HG03064 (cell line): Measurements from ENCODE around the gene PRKAR1B.
"Not testable (repeated sequence)": the region's sequence is repeated elsewhere in the genome, so short reads cannot be mapped to it uniquely, and the experiment has no call there.

Experiments
- ATAC-seq: cut with Tn5 transposase; IDR thresholded peaks from one replicate; pipeline ENCODE4 v1.9.1; 2021; ENCODE audit warnings: low read depth; ENCODE audit not compliant: unreplicated experiment

Gene PRKAR1B

GRCh38 chr7:564176-564865, 162.8 kb downstream of the PRKAR1B start:
- ATAC-seq: no peak

GRCh38 chr7:563629-564170, 163.4 kb downstream of the PRKAR1B start:
- no peak for ATAC-seq

- no peak for ATAC-seq
These were observed 164.1 kb downstream of the PRKAR1B start for GRCh38 chr7:562789-563628.

- no peak for ATAC-seq
These were observed 164.8 kb downstream of the PRKAR1B start for GRCh38 chr7:562374-562675.

- no peak for ATAC-seq
These were observed 165.3 kb downstream of the PRKAR1B start for GRCh38 chr7:561631-562373.

- no peak for ATAC-seq
These were observed 166.0 kb downstream of the PRKAR1B start for GRCh38 chr7:560966-561630.

- ATAC-seq: no peak
These were observed 167.7 kb downstream of the PRKAR1B start for GRCh38 chr7:559396-559705.

- no peak for ATAC-seq
These were observed 169.6 kb downstream of the PRKAR1B start for GRCh38 chr7:557558-557881.

GRCh38 chr7:556837-557557, 170.1 kb downstream of the PRKAR1B start:
- ATAC-seq: no peak

GRCh38 chr7:556291-556826, 170.7 kb downstream of the PRKAR1B start:
- no peak for ATAC-seq

GRCh38 chr7:555551-556160, 171.4 kb downstream of the PRKAR1B start:
- ATAC-seq: no peak

- no peak for ATAC-seq
These were observed 173.4 kb downstream of the PRKAR1B start for GRCh38 chr7:553636-554111.

- ATAC-seq: no peak
These were observed 174.0 kb downstream of the PRKAR1B start for GRCh38 chr7:552868-553635.

- ATAC-seq: not testable (repeated sequence)
These were observed 174.8 kb downstream of the PRKAR1B start for GRCh38 chr7:552151-552867.

GRCh38 chr7:551615-551970, 175.5 kb downstream of the PRKAR1B start:
- not testable (repeated sequence) for ATAC-seq

GRCh38 chr7:550881-551614, 176.0 kb downstream of the PRKAR1B start:
- no peak for ATAC-seq

- ATAC-seq: no peak
These were observed 177.0 kb downstream of the PRKAR1B start for GRCh38 chr7:549891-550625.
